ENCODE data around the gene WWC2.

GRCh38 chr4:183286590-183287308, 187.7 kb downstream of the WWC2 start:
- no peak for TF ChIP-seq CTCF (IDR thresholded peaks at IDR 0.05)
- no peak for TF ChIP-seq EZH2 (IDR thresholded peaks at IDR 0.05)
- no peak for TF ChIP-seq EZH2phosphoT487 (IDR thresholded peaks at IDR 0.05)
